HG03064 (cell line): Measurements from ENCODE around the gene CASP9.

Experiments used
- ATAC-seq: cut with Tn5 transposase; IDR thresholded peaks from one replicate; pipeline ENCODE4 v1.9.1; 2021; ENCODE audit warnings: low read depth; ENCODE audit not compliant: unreplicated experiment

The CASP9 gene

GRCh38 chr1:15524021-15524282 lies at the start of gene CASP9:
CASP9 (minus strand) TSS chr1:15524215; CDS start chr1:15524200, 15 bp downstream.
- no peak for ATAC-seq

GRCh38 chr1:15573477-15573876 lies 49.5 kb upstream of the CASP9 start:
- no peak for ATAC-seq

GRCh38 chr1:15571266-15571665 lies 47.3 kb upstream of the CASP9 start:
- ATAC-seq, result no peak

- ATAC-seq, result no peak
Observed at GRCh38 chr1:15570861-15571260, 46.8 kb upstream of the CASP9 start.

GRCh38 chr1:15568387-15569073 lies 44.5 kb upstream of the CASP9 start:
- ATAC-seq, result no peak

GRCh38 chr1:15559189-15559810 lies 35.3 kb upstream of the CASP9 start:
- no peak for ATAC-seq

GRCh38 chr1:15558516-15558915 lies 34.5 kb upstream of the CASP9 start:
- no peak for ATAC-seq

GRCh38 chr1:15557594-15557993 lies 33.6 kb upstream of the CASP9 start:
- ATAC-seq, result no peak

GRCh38 chr1:15557008-15557407 lies 33.0 kb upstream of the CASP9 start:
- ATAC-seq, result no peak

- no peak for ATAC-seq
Observed at GRCh38 chr1:15550573-15550972, 26.6 kb upstream of the CASP9 start.

- no peak for ATAC-seq
Observed at GRCh38 chr1:15546641-15547040, 22.6 kb upstream of the CASP9 start.

- ATAC-seq, result no peak
Observed at GRCh38 chr1:15543589-15544568, 19.9 kb upstream of the CASP9 start.

GRCh38 chr1:15543251-15543588 lies 19.2 kb upstream of the CASP9 start:
- ATAC-seq, result no peak

GRCh38 chr1:15542388-15543250 lies 18.6 kb upstream of the CASP9 start:
- no peak for ATAC-seq

GRCh38 chr1:15541231-15541792 lies 17.3 kb upstream of the CASP9 start:
- no peak for ATAC-seq

GRCh38 chr1:15540186-15540585 lies 16.2 kb upstream of the CASP9 start:
- ATAC-seq, result no peak

GRCh38 chr1:15538771-15539170 lies 14.8 kb upstream of the CASP9 start:
- ATAC-seq, result no peak

GRCh38 chr1:15531682-15532081 lies 7.7 kb upstream of the CASP9 start:
- no peak for ATAC-seq

- no peak for ATAC-seq
Observed at GRCh38 chr1:15531003-15531402, 7.0 kb upstream of the CASP9 start.
